Measurements from ENCODE around the gene SLC22A3. TPM values are rescaled to one million over a fixed set of nuclear protein-coding genes. Genes with fewer than 3 reads are reported as not detected.

Gene SLC22A3
- total RNA-seq, 1 donor from 2014 or later: not detected

DNA sequence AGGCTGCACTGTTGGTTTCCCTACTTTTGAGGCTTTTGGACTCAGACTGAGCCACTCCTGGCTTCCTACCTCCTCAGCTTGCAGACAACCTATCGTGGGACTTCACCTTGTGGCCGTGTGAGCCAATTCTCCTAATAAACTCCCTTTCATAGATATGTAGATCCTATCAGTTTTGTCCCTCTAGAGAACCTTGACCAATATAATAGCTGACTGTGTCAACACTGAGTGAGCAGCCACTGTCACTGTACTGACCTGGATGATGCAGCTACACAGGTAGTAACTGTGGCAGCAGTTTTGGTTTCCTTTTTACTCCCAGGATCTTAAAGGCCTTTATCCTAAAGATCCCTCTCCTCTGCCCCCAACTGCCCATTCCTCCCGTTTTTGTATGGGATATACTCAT lies 70.2 kb downstream of the SLC22A3 start:
- Mint-ChIP-seq H3K27me3 (ENCODE audit: insufficient read depth) (peaks cover 8% of the 10 kb centered on the region), H3K27ac (no peak overlapping the region), H3K4me3 (no peak overlapping the region), H3K4me1 (ENCODE audit: low read depth) (no peaks in the 10 kb centered on the region), H3K9me3 (no peaks in the 10 kb centered on the region), H3K36me3 (ENCODE audit: low read depth) (no peaks in the 10 kb centered on the region)
- no peak for DNase-seq (ENCODE audit: low spot score)
- intact Hi-C loops (cut with micrococcal nuclease): no loop called here

DNA sequence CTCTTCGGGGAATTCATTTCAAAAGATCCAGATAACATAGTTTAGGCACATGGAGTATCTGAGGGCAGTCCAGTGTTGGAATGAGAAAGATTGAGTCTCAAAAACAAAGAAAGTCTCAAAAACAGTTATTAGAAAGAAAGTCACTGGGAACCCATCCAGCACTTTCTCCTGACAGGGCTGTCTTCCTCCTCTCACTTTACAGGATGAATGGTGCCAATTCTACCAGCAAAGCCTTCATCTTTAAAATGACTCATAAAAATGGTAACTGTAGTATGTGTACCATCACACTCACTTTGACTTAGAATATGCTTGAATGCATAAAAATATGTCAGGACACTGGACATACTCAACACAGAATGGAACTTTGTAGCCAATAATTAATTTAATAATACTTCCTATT lies 71.3 kb downstream of the SLC22A3 start:
- H3K27me3 Mint-ChIP-seq (ENCODE audit: insufficient read depth): peaks cover 10% of the 10 kb centered on the region
- DNase-seq (ENCODE audit: low spot score): no peak
- H3K4me3 Mint-ChIP-seq: no peak overlapping the region
- no peaks in the 10 kb centered on the region for H3K36me3 Mint-ChIP-seq (ENCODE audit: low read depth)
- no peaks in the 10 kb centered on the region for H3K9me3 Mint-ChIP-seq
- intact Hi-C loops (cut with micrococcal nuclease): no loop called here
- H3K4me1 Mint-ChIP-seq (ENCODE audit: low read depth): no peaks in the 10 kb centered on the region
- H3K27ac Mint-ChIP-seq: no peak overlapping the region

DNA sequence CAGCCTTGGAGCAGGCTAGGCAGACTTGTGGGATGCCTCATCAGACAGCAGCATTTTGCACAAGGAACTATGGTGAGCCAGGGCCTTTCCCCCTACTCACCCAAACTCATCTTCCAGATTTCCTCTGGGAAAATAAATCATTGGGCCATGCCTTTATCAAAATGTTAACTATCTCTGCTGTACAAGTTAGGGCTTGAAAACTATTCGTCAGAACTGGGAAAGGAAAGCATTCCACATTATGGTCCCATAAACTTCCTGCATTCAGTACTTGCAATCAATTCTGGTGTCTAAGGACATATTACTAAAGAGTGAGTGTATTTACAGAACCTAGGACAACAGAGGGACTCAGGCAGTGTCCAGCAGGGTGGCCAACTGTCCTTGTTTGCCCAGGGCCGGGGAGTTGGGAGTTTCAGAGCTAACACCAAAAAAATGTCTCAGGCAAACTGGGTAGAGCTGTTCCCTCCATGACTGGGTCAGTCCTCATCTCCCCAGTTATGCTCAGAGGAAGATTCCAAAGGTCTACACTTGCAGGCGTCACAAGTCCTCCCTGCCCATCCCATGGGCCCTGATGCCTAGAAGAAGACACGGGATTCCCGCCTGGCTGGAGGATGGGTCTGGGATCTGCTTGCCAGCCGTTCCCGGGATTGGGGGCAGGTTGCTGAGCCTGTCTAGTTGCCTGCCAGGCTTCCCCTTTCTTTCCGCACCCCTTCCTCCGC lies 72.2 kb downstream of the SLC22A3 start:
- intact Hi-C loops (cut with micrococcal nuclease): no loop called here
- Mint-ChIP-seq H3K36me3 (ENCODE audit: low read depth) (no peaks in the 10 kb centered on the region), H3K27ac (no peak overlapping the region), H3K4me3 (no peak overlapping the region), H3K27me3 (ENCODE audit: insufficient read depth) (peaks cover 11% of the 10 kb centered on the region), H3K4me1 (ENCODE audit: low read depth) (no peaks in the 10 kb centered on the region), H3K9me3 (no peaks in the 10 kb centered on the region)
- no peak for DNase-seq (ENCODE audit: low spot score)

DNA sequence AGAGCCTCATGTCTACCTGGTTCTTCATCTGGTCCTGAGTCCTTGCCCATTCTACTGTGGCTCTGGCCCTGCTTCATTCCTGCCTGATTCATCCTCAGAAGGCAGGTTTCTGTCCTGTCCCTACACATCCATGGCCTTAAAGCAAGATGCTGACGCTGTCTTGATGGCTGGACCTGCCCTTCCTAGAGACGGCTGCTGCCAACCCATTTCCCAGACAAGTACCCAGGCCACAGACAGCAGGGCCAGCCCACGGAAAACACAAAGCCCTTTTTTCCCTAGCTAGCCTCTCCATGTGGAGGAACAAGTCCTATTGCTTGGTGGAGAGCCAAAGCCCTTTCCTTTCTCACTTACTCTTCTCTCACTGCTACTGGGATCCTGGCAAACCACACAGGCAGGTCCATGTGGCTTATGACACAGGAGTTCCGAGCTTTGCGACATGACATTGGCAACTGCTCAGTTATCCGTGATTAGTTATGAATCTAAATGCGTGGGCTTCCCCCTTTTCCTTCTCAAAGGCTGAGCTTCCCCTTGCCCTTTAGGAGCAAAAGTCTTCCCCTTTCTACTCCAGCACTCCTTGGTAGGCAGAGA lies 72.9 kb downstream of the SLC22A3 start:
- H3K27me3 Mint-ChIP-seq (ENCODE audit: insufficient read depth): peaks cover 13% of the 10 kb centered on the region
- intact Hi-C loops (cut with micrococcal nuclease): no loop called here
- H3K36me3 Mint-ChIP-seq (ENCODE audit: low read depth): no peaks in the 10 kb centered on the region
- DNase-seq (ENCODE audit: low spot score): no peak
- no peaks in the 10 kb centered on the region for H3K9me3 Mint-ChIP-seq
- peaks cover under 1% of the 10 kb centered on the region for H3K4me1 Mint-ChIP-seq (ENCODE audit: low read depth)
- H3K4me3 Mint-ChIP-seq: no peak overlapping the region
- H3K27ac Mint-ChIP-seq: no peak overlapping the region

DNA sequence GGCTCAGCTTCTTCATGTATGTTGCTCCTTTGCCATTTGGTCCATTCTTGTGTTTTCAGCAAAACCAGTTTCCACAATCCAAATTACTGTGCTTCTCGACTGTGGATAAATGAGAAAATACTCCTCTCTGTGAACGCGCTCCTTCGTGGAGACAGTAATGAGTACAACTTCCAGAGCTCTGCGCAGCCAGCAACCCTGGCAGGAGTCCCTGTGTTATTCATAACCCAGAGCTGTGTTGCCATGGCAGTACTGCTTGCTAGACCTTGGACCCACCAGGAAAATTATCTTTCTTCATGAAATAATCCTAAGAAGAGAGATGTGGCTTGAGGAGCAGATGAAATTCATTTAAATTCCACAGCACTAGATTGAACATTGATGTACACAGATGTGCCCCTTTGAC lies 73.7 kb downstream of the SLC22A3 start:
- Mint-ChIP-seq H3K4me1 (ENCODE audit: low read depth) (peaks cover 9% of the 10 kb centered on the region), H3K4me3 (no peak overlapping the region), H3K27me3 (ENCODE audit: insufficient read depth) (peaks cover 13% of the 10 kb centered on the region), H3K27ac (no peak overlapping the region), H3K36me3 (ENCODE audit: low read depth) (no peaks in the 10 kb centered on the region), H3K9me3 (no peaks in the 10 kb centered on the region)
- intact Hi-C loops (cut with micrococcal nuclease): no loop called here
- no peak for DNase-seq (ENCODE audit: low spot score)

DNA sequence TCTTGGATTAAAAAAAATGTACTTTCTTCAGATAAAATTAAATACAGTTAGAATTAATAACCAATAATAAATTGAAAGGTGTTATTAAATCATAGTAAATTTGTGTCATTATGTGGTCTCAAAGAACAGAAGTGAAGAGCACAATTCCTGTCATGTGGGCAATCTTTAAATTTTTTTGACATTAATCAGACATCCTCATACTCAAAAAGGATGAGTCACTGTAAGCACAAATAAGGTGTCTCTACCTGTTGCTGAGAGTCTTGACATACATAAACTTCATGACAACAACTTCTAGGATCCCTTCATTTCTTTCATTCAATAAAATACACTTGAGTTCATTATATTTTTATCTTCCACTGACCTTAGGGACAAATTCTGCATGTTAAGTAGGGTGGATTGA lies 76.1 kb downstream of the SLC22A3 start:
- no peak for DNase-seq (ENCODE audit: low spot score)
- intact Hi-C loops (cut with micrococcal nuclease): no loop called here
- no peak overlapping the region for H3K27ac Mint-ChIP-seq
- no peaks in the 10 kb centered on the region for H3K9me3 Mint-ChIP-seq
- H3K4me1 Mint-ChIP-seq (ENCODE audit: low read depth): peaks cover 9% of the 10 kb centered on the region
- H3K4me3 Mint-ChIP-seq: no peak overlapping the region
- H3K36me3 Mint-ChIP-seq (ENCODE audit: low read depth): no peaks in the 10 kb centered on the region
- peaks cover 17% of the 10 kb centered on the region for H3K27me3 Mint-ChIP-seq (ENCODE audit: insufficient read depth)

DNA sequence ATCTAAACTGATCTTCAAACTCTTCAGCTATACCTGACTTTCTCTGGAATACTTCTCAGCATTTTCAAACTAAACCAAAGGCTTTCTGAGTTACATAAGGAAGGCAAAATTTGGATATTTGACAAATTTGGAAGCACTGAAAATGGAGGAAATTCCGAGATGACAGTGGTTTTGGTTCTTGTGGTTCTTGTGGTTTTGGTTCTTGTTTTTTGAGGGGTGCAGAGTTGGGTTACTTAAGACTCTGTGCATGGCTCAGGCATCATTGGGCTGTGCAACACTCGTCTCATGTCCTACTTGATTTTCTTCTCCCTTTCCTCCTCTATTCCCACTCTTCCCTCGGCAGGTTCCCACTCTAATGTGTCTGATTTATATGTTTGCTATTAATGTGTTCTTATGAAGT lies 78.0 kb downstream of the SLC22A3 start:
- Mint-ChIP-seq H3K4me1 (ENCODE audit: low read depth) (peaks cover 9% of the 10 kb centered on the region), H3K9me3 (no peaks in the 10 kb centered on the region), H3K27me3 (ENCODE audit: insufficient read depth) (peaks cover 19% of the 10 kb centered on the region), H3K27ac (no peak overlapping the region), H3K4me3 (no peak overlapping the region), H3K36me3 (ENCODE audit: low read depth) (no peaks in the 10 kb centered on the region)
- DNase-seq (ENCODE audit: low spot score): no peak
- intact Hi-C loops (cut with micrococcal nuclease): no loop called here

DNA sequence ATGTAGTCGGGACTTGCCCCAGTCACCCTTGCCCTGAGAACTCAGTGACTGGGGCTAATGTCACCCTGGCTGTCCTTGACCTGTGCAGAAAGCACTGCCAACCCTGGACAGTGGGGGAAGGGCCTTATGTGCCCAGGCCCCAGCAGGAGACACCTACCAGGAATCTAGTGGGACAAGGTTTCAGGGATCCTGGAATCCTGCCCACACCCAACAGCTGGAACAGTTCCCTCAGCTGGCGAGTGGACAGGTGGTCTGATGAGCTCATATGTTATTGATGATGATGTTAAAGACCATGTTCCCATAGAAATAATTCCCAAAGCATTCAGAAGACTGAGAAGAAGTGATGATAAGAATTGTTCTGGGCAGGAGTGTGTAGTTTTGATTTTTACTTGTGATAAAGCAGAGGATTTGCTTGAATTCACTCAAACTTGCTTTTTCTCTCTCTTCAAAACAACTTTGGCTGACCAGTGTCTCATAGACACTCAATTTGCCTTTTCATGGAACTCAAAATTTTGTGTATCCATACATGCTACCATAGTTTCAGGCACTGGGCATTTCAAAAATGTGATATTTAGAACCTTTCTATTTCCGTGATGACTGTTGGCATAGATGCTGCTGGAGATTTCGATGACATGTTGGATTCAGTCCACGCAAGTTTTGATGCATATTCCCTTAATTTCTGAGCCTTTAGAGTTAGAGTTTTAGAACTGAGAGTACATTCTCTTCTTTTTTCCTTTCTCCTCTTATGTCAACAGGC lies 79.3 kb downstream of the SLC22A3 start:
- intact Hi-C loops (cut with micrococcal nuclease): no loop called here
- Mint-ChIP-seq H3K4me3 (no peak overlapping the region), H3K27ac (no peak overlapping the region), H3K9me3 (no peaks in the 10 kb centered on the region), H3K36me3 (ENCODE audit: low read depth) (no peaks in the 10 kb centered on the region), H3K4me1 (ENCODE audit: low read depth) (peaks cover 9% of the 10 kb centered on the region), H3K27me3 (ENCODE audit: insufficient read depth) (peaks cover 16% of the 10 kb centered on the region)
- DNase-seq (ENCODE audit: low spot score): no peak

DNA sequence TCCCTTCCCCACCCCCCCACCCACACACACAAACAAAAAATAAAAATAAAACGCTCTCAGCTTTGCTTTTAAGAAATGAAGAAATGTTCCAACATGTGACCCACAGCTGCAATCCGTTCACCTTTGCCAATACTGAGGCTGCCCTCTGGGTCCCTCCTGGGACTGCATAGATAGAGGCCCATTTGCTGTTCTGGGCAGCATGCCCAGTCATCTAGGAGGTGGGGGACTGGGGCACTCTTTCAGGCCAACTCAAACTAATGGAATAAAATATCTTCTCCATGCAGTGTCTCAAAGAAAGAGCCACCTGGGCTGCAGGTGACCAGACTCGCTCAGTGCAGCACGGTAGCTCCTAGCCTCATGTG lies 79.9 kb downstream of the SLC22A3 start:
- H3K27me3 Mint-ChIP-seq (ENCODE audit: insufficient read depth): peaks cover 16% of the 10 kb centered on the region
- H3K36me3 Mint-ChIP-seq (ENCODE audit: low read depth): no peaks in the 10 kb centered on the region
- H3K4me3 Mint-ChIP-seq: no peak overlapping the region
- peaks cover 9% of the 10 kb centered on the region for H3K4me1 Mint-ChIP-seq (ENCODE audit: low read depth)
- H3K27ac Mint-ChIP-seq: no peak overlapping the region
- intact Hi-C loops (cut with micrococcal nuclease): no loop called here
- no peak for DNase-seq (ENCODE audit: low spot score)
- no peaks in the 10 kb centered on the region for H3K9me3 Mint-ChIP-seq

DNA sequence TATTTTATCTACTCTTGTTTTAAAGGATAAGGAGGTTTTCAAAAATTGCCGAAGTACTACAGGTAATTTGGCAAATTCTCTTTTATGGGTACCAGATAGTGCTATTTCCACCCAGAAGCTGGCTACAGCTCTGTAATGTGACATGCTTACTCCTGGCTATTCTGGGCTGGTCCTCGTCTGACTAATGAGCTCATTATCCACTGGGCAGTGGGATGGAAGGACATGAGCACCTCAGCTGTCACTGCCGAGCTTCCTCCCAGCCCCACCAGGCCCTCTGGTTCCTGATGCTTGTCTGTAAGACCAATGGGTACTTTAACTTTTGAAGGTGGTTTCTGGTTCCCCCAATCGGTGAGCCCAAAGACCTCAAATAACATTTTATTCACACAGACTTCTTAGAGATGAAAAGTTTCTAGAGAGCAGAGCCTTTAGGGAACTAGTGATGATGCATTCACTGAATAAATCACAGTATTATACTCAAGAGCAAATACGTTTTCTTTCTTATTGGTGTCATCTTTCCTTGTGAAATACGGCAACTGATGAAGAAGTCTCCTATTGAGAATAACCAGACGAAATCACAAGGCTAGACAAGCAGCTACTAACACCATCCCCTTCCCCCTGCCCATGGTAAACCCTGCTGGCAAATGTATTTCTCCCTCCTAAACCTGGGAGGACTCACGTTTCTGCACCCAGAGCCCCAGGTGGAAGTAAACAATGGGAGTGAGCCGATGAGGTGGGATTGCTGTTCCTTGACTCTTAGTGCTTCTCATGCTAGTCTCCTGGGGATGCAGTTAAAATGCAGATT lies 80.8 kb downstream of the SLC22A3 start:
- Mint-ChIP-seq H3K27ac (no peak overlapping the region), H3K27me3 (ENCODE audit: insufficient read depth) (peaks cover 20% of the 10 kb centered on the region), H3K9me3 (no peaks in the 10 kb centered on the region), H3K36me3 (ENCODE audit: low read depth) (no peaks in the 10 kb centered on the region), H3K4me3 (no peak overlapping the region), H3K4me1 (ENCODE audit: low read depth) (peaks cover 9% of the 10 kb centered on the region)
- no peak for DNase-seq (ENCODE audit: low spot score)
- intact Hi-C loops (cut with micrococcal nuclease): no loop called here

DNA sequence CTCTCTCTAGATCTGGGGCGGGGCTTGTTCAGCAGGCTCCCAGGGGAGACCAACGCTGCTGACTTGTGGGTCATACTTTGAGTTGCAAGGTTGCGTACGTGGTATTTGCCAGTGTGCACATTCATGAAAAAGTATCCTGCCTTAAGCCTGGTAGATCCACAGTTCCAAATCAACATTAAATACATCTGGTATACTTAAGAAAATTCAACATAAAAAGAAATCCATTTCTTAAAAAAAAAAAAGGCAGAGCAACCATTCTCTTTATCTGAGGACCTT lies 81.4 kb downstream of the SLC22A3 start:
- H3K4me1 Mint-ChIP-seq (ENCODE audit: low read depth): peaks cover 9% of the 10 kb centered on the region
- intact Hi-C loops (cut with micrococcal nuclease): no loop called here

DNA sequence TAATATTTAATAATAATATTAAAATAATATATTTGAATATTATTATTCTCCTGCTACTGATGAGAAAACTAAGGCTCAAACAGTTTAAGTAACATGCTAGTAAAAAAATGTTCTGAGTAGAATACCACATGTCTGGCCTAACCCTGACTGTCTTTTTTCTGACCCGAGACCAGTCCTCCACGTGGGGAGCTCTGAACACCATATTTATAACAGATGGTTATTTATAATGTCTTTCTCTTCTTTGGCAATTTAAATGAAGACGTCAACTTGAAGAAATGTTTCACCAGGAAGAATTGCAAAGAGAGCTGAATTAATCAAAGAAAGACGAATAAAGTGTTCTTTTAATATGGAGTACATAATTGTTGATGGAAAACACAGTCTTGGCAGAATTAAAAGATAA lies 82.0 kb downstream of the SLC22A3 start:
- no peak for DNase-seq (ENCODE audit: low spot score)
- peaks cover 20% of the 10 kb centered on the region for H3K27me3 Mint-ChIP-seq (ENCODE audit: insufficient read depth)
- H3K4me1 Mint-ChIP-seq (ENCODE audit: low read depth): peaks cover 9% of the 10 kb centered on the region
- H3K9me3 Mint-ChIP-seq: no peaks in the 10 kb centered on the region
- H3K4me3 Mint-ChIP-seq: no peak overlapping the region
- intact Hi-C loops (cut with micrococcal nuclease): no loop called here
- H3K36me3 Mint-ChIP-seq (ENCODE audit: low read depth): no peaks in the 10 kb centered on the region
- H3K27ac Mint-ChIP-seq: no peak overlapping the region

More for the DNA sequence above, 81.4 kb downstream of the SLC22A3 start:
- H3K4me3 Mint-ChIP-seq: no peak overlapping the region
- no peak overlapping the region for H3K27ac Mint-ChIP-seq
- H3K27me3 Mint-ChIP-seq (ENCODE audit: insufficient read depth): peaks cover 17% of the 10 kb centered on the region
- no peaks in the 10 kb centered on the region for H3K9me3 Mint-ChIP-seq
- H3K36me3 Mint-ChIP-seq (ENCODE audit: low read depth): no peaks in the 10 kb centered on the region
- no peak for DNase-seq (ENCODE audit: low spot score)

DNA sequence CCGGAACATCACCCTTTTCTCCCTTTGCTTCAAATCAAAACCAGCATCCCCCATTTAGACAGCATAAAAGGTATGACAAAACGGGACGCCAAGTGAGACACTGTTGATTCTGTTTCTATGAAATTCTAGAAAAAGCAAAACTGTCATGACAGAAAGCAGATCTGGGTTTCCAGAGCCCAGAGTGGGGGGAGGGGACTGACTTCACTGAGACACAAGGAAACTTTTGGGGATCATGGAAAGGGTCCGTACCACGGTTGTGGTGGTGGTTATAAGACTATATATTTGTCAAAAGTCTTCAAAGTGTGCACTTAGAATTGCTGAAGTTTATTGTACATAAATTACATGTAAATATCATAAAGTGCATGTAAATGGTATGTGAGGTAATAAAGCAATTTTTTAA lies 82.6 kb downstream of the SLC22A3 start:
- DNase-seq (ENCODE audit: low spot score): no peak
- Mint-ChIP-seq H3K36me3 (ENCODE audit: low read depth) (no peaks in the 10 kb centered on the region), H3K9me3 (no peaks in the 10 kb centered on the region), H3K27me3 (ENCODE audit: insufficient read depth) (peaks cover 20% of the 10 kb centered on the region), H3K4me1 (ENCODE audit: low read depth) (peaks cover 14% of the 10 kb centered on the region), H3K27ac (no peak overlapping the region), H3K4me3 (no peak overlapping the region)
- intact Hi-C loops (cut with micrococcal nuclease): no loop called here
